GM21423 (cell line): ENCODE data around the gene UTS2R.
A peak's percentile ranks its signal among the peaks of the same experiment; 100 is the strongest.
"Not testable (repeated sequence)": the region's sequence is repeated elsewhere in the genome, so short reads cannot be mapped to it uniquely, and the experiment has no call there.

Experiments
- ATAC-seq: cut with Tn5 transposase; IDR thresholded peaks from one replicate; pipeline ENCODE4 v1.9.1; 2021; ENCODE audit warnings: mild to moderate bottlenecking, moderate library complexity; ENCODE audit not compliant: unreplicated experiment

The UTS2R gene

GRCh38 chr17:82334204-82334621 is 37.4 kb upstream of the UTS2R start:
- no peak for ATAC-seq

DNA sequence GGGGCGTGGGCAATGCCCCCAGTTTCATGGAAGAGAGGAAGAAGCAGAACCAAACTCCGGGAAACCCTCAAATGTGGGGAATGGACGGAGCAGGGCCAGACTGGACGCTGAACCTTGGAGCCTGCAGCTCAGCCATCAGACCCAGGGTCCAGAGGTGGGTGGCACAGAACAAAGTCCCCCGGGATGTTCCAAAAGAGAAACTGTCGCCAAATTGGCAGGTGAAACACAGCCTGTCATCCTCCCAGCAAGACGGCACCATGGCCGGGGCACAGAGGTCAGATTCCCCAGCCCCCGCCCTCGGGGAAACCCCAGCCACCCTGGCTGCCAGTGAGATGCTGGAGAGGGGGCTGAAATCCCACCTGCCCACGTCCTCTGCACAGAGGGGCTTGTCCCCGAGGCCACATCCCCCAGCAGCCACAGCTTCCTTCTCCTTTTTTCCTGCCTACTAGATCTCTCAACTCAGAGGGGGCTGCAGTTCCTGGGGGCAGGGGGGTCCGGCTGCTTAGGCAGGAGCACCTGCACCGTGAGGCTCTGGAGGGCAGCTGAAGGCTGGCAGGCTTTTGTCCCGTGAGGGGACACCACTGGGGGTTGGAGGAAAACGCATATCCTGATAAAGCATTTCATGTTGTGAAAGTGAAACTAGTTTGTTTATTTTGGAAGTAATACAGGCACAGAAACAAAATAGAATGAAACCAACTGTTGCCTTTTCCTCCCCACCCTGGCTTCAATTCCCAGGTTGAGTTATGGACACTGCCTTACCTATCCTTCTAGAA is 36.8 kb upstream of the UTS2R start:
- ATAC-seq, result no peak

DNA sequence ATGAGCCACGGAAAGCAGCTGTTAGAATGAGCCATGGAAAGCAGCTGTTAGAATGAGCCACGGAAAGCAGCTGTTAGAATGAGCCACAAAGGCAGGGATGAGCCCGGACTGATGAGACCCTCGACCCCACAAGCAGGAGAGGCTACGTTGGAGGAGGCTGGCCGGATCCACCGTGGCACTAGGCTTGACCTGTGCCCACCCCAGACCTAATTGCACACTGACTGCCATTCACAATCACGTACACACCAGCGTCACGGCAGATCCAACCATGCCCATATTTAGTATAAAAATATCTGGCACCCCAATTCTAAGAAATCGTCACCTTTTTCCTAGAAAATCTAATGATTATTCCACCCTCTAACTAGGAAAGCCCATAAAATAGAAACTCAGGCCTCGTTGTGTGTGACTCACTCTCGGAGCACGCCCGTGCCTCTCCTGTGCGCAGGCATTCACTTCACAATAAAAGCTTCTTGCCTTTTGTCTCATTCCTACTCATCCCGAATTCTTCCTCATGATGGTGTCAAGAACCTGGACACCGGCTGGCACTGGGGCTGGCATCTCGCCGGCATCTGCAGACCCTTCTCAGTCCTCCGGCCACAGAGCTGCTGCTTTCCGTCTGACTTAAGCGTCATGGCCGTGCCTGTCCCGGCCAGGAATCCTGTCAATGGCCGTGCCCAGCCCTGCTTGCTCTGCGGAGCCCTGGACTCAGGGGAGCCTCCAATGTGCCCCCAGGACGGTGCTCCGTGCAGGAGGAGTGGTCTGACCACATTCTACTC is 32.5 kb upstream of the UTS2R start:
- ATAC-seq, result no peak

DNA sequence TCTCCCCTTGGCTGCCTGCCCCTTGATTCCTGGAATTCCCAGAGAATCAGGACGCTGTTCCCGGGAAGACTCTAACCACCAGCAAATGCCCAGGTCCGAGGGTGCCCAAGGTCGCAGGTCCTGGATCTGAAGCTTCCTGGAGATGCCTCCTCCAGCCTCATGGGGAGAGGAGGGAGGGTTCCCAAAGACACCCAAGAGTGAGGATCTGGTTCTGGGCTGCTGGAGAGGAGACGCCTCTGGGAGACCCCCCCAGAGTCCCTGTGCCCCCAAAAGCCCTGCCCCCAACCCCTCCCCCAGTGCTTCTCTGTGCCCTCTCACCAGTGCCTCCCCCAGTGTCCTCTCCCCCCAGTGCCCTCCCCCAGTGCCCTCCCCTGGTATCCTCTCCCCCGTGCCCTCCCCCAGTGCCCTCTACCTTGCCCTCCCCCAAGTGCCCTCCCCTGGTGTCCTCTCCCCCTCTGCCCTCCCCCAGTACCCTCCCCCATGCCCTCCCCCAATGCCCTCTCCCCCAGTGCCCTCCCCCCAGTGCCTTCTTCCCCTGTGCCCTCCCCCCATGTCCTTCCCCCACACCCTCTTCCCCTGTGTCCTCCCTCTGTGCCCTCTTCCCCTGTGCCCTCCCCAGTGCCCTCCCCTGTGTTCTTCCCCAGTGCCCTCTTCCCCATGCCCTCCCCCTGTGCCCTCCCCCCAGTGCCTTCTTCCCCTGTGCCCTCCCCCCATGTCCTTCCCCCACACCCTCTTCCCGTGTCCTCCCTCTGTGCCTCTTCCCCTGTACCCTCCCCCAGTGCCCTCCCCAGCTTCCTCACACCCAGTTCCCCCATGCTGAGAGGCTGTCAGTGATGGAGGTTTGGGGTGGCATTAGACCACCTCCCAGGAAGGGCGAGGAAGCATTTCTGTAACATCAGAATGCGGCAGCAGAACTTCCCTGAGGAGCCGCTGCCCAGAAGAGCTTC is 31.7 kb upstream of the UTS2R start:
- ATAC-seq, result no peak

DNA sequence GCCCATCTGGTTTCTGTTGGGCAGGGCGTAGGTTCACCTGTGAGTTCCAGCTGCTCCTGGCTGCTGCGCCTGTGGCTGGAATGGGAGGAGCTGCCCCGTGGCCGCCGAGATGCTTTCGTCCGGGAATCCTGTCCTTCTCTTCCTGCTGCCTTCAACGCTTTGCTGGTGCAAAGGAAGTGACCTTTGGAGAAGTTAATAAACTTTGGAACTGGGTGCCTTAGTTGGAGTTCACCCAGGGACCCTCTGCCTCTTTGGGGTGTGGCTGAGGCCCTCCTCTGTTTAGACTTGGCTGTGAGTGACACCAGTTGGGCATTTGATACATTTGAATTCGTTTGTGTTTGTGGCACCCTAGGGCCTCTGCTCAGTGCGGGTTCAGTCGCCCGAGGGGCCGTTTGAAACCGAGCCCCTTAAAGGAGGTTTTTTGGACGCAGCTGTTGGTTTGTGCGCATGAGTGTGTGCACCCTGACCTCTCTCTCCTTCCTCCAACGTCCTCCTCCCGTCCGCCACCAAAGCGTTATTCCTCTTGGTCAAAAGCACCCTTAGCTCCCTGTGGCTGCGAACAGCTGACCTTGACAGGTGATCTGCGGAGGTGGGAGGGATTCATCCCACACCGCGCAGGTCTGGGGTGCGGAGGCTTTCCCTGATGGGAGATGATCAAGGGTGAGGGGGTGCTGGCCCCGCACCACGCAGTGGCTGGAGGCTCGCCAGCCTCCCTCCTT is 29.0 kb upstream of the UTS2R start:
- ATAC-seq, result no peak

DNA sequence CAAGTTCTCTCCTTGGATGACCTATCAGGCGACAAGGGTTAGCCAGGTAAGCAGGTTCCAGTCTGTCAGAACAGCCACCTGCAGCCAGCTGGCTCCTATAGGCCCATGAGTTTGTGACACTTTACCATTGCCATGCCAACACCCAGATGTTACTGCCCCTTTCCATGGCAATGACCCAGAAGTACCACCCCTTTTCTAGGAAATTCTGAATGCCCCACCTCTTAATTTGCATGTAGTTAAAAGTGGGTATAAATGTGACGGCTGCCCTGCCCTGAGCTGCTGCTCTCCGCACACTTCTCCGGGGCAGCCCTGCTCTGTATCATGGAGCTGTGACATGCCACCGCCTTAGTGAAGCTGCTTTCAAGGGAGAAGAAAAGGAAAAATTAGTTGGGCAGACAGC is 28.0 kb upstream of the UTS2R start:
- ATAC-seq, result no peak

DNA sequence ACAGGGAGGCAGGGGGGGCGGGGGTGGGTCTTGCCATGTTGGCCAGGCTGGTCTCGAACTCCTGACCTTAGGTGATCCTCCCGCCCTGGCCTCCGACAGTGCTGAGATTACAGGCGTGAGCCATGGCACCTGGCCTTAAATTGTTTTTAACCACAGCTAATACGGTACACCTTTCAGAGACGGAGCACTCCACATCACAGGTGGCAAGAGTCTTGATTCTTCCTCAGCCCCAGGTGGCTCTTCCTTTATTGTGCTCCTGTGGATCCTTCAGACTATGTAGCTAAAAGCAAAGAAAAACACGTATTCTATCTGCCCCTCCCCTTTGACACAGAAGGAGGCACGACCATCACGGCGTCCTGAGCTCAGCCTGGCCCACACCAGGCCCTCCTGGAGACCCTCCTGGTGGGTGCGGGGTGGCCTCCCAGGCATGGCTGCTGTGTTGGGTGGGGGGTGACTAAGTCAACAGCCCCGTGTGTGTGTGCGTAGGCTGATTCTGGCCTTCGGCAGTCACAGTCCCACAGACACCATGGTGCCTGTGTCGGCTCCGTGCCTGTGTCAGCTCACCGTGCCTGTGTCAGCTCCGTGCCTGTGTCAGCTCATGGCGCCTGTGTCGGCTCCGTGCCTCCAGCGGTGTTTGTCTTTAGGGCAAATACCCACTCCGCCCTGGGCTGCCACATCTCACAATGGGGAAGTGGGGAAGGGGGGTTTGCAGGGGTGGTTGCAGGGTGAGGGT is 27.2 kb upstream of the UTS2R start:
- ATAC-seq, result no peak

DNA sequence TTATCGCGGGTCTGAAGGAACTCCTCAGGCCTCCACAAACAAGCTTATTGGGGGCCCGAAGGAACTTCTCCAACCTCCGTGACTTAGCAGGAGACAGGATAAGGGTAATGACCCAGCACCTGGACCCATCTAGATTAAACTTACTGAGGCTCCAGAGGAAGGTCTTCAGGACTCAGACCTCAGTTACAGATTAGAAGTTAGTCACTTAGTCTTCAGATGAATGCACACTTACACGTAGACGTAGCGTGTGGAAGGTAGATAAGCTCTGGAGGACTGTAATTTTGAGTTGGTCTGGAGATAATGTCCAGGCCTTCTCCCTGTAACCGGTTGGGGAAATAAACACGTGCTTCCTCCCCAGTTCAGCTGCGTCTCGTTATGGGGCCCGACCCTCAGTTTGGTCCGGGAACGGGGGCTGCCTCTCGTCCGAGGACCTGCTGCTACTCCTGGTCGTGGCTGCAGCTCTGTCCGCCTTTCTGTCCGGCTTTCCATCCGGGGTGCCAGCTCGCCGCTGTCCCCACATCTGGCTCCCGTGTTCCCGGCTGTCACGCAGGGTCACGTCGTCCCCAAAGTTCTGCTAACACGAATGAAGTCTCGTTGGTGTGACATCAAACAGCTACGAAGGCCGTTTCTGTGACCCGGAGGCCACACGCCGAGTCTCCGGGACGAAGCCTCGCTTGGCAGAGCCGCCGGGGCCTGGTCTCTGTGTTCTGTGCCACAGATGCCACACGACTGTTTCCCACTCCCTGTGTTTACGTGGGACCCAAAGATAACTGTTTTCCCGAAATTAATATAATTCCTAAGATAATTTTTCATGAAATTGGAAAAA is 26.2 kb upstream of the UTS2R start:
- no peak for ATAC-seq

- ATAC-seq, result no peak
These were observed 24.9 kb upstream of the UTS2R start for GRCh38 chr17:82346342-82347300.

GRCh38 chr17:82347994-82348393 is 23.6 kb upstream of the UTS2R start:
- ATAC-seq, result not testable (repeated sequence)

DNA sequence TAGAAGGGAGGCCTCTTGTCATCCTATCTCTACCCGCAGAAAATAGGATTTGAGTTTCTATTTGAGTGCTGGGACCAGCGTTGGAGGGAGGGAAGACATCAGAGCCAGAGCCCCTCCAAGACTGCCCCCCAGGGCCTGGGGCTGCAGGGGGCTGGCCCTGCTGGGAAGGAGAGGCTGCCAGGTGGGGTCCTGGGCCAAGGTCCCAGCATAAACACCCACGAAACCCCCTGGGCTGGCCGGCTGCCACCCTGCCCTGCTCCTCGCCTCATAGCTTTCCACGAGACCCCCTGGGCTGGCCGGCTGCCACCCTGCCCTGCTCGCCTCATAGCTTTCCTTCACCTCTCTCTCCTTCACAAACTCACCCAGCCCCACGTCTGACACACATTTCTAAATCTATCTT is 23.1 kb upstream of the UTS2R start:
- ATAC-seq, result no peak

DNA sequence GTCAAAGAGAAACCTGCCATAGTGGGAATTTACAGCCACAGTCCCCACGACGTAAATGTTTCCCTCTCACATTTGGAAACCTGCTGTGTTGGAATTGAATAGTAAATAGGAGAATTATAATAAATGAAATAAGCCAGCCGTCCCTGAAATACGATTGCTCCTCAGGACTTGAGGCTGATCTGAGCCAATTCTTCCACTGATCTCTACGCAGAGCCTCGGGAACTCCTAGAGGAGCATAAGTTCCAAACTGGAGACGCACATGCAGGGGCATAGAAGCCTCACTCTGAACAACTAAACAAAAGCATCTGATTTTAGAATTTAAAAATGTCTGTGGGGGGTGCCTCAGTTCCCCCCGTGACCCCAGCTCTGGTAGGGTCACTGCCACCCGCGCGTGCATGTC is 22.7 kb upstream of the UTS2R start:
- no peak for ATAC-seq

DNA sequence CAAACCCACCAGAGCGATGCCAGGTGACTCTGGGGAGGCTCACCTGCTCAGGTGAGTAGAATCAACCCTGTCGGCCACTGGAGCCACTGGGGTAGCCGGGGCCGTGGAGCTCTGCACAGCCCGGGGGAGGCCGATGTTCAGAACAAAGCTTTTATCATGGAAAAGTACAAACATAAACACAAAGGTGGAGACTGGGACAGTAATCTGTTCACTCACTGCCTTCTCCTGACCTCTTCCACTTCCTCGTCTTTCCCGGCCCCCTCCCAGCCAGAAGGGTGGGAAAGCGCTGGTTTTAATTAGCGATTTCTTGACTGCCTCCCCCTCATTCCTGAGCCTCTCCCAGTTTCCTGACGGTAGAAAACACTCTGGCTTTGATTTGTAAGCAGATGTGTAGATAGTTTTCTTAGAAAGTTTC is 22.3 kb upstream of the UTS2R start:
- ATAC-seq, result no peak

- ATAC-seq, result no peak
These were observed 21.2 kb upstream of the UTS2R start for GRCh38 chr17:82350182-82351030.

- ATAC-seq, result peak; percentile 69
These were observed 20.3 kb upstream of the UTS2R start for GRCh38 chr17:82351254-82351712.

- ATAC-seq, result peak; percentile 54
These were observed 19.7 kb upstream of the UTS2R start for GRCh38 chr17:82351713-82352488.
